NK-92 treated with Interleukin-12 subunit alpha and Interleukin-12 subunit beta, amount 100 ng/mL, for 24 hours (cell line): Measurements from ENCODE around the gene AKT1S1.

Experiments
- DNase-seq: peaks from one replicate; lab custom pipeline; 2025; lab: John Stamatoyannopoulos, UW

Gene AKT1S1

DNA sequence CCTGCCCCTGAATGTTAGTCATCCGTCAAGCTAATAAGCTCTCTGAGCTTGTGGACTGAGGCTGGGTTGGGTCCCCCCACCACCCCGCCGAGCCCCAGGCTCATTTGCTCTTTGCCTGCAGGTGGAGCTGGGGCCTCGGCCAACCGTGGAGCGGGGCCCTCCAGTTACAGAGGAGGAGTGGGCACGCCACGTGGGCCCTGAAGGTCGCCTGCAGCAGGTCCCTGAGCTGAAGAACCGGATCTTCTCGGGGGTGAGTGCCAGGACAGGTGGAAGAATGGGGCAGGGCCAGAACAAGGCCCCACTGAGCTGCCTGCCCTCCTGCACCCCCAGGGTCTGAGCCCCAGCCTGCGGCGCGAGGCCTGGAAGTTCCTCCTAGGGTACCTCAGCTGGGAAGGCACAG is 5.5 kb upstream of the AKT1S1 start:
- DNase-seq: no peak

DNA sequence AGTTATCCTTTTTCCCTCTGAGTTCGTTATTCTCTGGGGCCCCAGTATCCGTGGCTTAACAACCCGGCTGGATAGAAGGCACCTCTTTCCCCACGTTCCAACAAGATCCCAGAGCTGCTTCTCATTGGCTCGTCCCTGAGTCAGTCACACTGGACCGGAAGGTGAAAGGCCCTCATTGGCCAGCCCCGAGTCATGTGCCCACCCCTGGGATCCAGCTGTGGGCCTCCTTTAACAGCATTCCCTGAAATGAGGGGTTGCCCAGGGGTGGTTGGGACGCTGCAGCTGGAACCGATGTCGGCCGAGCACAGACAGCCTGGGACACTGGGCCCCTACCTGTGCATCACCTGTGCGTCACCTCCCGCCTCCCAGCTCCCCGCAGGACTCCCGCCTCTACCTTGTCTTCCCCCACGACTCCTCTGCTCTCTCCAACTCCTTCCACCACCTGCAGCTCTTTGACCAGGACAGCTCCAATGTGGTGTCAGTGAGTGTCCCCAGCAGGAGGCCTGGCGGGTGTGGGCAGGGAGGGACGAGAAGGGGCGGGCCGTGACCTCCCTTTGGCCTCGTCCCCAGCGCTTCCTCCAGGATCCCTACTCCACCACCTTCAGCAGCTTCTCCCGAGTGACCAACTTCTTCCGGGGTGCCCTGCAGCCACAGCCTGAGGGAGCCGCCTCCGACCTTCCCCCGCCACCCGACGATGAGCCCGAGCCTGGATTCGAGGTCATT is 4.7 kb upstream of the AKT1S1 start:
- no peak for DNase-seq

DNA sequence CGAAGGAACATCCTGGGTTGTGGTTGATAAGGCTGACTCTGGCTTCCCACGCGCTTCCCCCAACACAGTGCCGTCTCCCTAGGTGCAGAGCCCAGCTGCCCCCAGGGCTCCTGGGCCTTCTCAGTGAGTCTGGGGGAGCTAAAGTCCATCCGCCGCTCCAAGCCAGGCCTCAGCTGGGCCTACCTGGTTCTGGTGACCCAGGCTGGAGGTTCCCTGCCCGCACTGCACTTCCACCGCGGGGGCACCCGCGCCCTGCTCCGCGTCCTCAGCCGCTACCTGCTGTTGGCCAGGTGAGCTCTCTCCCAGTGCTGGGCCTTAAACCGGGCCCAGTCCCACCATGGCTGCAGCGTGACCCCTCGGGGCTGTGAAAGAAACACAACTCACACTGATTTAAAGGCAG is 4.0 kb upstream of the AKT1S1 start:
- DNase-seq: no peak

DNA sequence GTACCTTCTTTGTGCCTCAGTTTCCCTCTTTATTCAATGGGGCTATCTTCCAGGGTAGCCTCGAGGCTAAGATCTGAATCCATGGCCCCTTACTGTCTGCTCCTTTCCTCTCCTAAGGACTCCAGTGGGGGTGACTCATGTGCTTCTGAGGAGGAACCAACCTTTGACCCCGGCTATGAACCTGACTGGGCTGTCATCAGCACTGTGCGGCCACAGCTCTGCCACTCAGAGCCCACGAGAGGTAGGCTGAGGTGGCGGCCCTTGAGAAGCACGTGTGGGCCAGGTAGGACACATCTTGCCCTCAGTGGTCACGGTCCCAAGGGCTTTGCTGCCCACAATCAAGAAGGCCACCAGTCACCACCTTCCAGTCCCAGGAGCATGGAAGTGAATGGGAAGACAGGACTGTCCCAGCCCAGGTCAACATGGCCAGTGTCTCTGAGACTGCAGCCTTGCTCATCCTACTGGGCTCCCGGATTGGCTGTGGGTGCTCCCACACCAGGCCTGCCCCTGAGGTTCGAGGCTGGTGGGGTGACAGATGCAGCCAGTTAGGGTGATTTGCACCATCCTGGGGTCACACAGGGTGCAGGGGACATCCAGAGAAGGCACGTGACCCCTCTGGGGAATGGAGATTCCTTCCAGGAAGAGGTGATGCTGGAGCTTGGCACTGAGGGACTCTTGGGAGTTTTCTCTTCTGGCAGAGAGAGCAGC is 3.2 kb upstream of the AKT1S1 start:
- no peak for DNase-seq

DNA sequence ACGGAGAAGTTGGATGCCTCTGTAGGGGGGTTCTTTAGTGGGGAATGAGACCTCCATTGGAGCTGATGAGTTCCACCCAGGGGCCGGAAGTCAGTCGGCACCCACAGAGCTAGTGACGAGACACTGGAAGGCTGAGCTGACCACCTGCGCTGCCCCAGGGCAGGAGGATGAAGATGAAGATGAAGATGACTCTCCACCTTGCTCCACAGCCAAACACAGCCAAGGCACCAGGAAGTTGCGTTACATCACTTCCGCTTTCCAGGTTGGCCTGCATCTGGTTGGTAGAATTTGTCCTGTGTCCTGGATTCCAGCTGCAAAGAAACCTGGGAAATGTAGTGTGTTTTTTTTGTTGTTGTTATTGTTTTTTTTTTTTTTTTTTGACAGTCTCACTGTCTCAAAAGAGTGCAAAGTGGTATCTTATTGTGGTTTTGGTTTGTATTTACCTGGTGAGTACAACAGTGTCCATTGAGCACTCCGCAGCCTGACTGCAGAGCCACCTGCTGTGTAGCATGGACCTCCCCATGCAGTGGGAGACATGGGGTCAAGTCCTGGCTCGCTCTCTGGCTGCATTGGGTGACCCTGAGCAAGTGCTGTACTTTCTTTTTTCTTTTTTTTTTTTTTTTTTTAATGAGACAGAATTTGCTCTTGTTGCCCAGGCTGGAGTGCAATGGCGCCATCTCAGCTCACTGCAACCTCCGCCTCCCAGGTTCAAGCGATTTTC is 2.2 kb upstream of the AKT1S1 start:
- DNase-seq: no peak

DNA sequence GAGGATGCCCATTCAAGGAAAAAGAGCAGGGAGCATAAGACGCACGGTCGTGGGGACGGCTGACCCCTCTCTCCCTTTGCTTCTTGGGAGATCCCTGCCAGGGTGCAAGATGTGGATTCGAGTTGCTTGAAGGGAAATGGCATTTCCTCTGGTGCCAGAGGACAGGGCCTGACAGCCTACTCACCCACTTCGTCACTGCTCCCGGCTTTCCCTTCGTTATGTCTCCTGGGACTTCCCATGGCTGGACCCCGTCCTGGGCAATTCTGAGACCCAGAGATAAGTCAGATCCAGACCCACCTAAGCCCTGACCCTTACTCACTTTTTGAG is 1.6 kb upstream of the AKT1S1 start:
- no peak for DNase-seq

DNA sequence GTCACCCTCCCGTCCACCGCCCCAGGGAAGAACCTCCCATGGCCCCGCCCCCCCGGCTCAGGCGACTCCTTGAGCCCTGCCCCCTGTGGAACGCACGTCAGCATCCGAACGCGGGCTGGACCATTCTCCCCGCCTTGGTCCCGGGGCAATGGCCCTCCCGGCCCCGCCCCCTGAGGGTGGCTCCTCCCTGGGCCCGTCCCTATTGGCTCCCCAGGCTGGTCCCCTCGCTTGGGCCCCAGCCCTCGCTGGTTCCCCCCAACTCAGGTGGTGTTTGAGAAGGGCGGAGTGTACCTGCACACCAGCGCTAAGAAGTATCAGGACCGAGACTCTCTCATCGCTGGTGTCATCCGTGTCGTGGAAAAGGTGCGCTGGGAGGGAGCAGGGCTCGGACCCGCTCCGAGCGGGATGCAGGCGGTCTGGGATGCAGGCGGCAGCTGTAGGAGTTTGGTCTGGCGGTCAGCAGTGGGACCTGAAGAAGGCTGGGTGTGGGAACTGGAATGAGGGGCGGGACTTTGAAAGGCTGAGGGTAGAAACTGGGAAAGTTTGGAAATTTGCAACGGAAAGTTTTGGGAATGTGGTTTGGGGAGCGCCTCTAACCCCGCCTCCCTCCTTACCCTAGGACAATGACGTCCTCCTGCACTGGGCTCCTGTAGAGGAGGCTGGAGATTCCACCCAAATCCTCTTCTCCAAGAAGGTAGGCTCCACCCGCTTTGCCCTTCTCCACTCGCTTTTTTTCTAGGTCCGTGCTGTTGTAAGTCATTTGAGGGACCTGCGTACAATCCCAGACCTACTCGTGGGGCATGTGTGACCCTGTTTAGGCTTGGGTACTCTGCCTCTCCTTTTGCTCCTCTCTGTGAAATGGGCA is 956 bp upstream of the AKT1S1 start:
- peak; percentile 98 for DNase-seq

DNA sequence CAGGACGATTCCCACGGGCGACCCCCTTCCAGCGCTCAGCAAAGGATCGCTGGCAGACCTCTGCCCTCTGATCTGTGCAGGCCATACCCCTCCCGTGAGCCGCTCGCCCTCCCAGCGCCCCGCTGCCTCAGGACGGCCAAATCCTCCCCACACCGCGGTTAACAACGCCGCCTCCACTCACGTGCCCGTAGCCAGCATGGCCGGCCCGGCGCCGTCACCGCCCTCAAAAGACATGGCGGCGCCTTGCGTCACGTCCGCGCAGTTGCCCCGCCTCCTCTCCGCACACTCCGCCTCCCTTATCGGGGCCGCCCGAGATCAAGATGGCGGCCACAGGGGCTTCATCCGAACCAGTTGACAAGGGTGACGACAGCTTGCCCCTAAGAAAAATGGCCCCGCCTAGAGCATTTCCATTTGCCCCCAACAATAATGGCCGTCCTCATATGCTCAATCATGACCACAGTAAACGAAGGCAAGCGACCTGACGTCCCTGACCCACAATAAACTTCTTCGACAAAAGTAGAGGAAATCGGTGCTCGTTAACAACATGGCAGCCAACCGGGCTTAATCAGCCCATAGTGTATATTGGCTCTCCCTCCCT is 634 bp downstream of the AKT1S1 start:
- DNase-seq: peak; percentile 96

DNA sequence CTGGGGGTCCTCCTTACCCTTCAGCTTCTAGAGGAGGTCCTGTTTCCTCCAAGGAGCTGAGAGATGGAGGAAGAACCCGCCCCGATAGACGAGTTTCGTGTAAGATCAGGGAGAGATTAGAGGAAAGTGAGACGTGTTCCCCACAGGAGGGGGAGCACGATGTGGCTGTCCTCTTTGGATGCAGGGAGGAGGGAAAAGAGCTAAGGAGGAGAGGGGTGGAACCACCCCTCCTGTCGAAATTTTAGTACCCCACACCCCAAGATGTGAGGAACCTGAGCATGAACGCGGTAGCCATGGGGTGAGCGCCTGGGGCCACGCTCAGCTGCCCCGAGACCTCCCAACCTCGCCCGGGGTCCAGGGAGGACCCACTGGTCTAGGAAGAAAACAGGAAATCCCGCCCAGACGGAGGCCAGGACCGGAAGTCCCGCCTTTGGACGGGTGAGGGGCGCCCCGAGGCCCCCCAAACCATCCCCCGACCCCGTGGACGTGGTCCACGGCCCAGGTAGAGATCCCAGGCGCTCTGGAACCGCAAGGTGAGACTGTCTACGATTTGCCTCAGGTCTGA is 1.2 kb downstream of the AKT1S1 start:
- peak; percentile 59 for DNase-seq

DNA sequence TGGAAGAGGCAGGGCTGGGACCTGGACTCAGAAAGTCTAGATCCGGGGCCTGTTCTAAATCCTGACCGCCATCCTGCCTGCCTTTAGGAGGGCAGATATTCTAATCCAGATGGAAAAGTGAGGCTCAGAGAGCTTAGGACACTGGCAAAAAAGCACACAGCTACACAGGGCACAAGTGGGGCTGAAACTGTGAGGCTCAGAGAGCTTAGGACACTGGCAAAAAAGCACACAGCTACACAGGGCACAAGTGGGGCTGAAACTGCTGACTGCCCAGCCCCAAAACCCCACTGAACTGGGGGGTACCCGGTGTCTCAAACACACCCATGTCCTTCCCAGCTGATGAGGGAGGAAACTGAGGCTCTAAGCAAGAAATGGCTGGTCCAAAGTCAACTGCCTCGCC is 2.0 kb downstream of the AKT1S1 start:
- DNase-seq: no peak

DNA sequence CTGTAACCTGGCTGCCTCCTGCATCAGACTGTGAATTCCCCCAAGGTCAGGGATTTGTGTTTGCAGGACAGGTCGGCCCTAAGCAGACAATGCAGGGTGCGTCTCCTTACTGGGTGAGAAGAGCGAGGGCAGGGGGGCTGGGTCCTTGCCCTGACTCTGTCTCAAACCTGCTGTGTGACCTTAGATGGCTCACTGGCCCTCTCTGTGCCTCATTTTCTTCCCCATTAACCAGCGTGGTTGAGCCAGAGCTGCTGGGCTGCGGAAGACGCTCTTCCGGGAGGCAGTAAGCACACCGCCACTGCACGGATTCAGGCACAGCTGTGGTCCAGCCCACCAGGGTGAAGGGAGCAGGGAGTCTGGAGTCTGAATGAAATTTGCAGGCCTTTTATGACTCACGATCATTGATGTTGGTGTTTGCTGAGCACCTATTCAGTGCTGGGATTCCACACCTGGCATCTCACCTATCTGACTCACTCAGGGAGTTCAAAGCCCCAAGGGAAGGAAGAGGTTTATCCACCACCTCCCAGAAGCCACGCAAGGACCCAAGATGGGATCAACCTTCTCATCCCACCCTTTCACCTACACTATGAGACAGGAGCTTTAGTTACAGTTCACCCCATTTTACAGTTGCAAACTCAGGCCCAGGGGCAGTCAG is 2.5 kb downstream of the AKT1S1 start:
- no peak for DNase-seq

DNA sequence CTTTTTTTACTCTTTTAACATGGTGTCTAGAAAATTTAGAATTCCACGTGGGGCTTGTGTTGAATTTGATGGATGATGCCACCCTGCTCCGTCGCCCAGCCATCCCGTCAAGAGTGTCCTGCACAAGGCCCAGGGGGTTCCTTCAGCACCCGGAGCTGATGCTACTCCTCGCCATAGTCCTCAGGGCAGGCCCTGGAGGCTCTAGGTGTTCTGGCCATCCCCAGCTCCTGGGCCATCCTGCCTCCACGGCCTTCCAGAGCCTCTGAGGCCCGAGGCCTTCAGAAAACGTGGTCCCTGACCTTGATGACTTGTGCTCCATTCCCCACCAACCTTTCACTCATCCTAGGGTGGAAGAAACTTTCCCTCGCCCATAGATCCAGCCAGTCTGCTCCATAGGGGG is 3.3 kb downstream of the AKT1S1 start:
- DNase-seq: no peak

DNA sequence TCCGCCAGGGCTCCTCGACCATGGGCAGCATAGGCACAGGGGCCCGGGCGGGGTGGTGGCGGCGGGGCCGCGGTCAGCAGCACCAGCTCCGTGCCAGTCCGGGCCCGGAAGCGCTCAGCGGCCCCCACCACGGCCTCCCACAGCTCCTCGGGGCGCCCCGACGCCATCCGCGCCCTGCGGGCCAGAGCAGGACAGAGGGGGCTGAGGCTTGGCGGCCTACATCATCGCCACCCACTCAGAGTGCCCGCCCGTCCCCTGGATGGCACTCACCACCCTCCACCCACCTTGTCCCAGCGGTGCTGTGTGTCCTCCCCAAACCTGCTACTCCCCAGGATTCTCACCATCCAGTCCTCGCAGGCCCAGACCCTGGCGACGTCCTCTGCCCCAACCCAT is 4.0 kb downstream of the AKT1S1 start:
- DNase-seq: no peak

DNA sequence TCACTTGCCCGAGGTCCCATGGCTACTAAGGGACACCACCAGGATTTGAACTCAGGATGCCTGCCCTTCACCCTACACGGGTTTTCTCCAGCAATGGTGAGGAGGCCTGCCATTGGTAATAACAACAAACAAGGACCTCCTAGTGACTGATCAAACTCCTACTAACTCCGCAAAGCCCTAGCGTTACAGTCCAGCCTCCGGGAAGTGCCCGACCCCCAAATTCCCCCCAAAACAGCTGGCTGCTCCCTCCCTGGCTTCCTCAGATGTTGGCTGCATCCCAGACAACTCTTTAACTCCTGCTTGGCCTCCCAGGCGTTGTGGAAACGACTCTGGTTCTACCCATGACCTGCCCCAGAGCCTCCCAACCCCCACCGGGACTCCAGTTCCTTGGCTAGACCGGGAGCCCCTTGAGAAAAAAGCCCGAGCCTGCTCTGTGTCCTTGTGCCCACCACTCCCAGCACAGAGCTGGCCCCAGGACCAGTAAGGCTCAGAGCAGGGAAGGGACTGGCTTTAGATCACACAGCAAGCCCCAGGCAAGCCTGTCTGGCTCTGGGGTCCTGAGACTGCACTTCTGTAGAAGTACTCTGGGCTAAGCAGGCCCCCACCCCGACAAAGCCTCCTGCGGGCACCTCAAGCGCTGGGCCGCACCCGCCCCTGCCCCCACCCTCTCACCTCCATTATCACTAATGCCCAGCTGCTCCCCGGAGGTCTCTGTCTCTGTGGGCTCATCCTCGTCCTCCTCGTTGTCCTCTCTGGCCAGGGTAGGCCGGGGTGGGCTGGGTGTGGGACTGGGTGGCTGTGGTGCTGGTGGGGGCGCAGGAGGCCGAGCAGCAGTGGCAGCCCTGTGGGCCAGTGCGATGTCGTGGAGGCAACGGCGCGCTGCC is 4.7 kb downstream of the AKT1S1 start:
- DNase-seq: no peak

DNA sequence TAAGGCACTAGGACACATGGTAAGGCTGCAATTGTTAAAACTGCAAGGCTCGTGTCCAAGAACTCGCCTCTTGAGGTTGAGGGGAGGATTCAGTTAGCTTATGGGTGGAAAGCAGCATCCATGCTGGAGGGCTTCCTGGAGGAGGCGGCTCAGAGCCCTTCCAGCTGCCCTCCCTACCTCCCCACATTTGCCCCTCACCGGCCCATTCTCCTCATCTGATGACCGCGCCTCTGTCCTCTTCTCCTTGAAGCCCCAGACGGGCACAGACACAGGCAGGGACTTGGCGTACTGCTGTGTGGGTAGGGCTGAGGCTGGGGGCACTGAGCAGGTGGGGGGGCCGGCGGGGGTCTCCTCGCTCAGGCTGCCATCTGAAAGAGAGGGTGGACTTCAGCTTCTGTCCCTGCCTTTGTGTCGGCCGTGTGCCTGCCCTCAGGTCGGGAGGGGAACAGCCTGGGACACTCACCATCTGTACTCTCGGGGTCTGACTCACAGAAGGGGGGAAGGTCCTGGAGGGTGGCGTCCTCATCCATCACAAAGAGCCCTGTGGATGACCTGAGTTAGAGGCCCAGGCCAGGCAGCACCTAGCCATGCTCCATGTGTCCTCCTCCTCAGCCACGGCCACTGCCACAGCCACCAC is 5.7 kb downstream of the AKT1S1 start:
- DNase-seq: no peak

DNA sequence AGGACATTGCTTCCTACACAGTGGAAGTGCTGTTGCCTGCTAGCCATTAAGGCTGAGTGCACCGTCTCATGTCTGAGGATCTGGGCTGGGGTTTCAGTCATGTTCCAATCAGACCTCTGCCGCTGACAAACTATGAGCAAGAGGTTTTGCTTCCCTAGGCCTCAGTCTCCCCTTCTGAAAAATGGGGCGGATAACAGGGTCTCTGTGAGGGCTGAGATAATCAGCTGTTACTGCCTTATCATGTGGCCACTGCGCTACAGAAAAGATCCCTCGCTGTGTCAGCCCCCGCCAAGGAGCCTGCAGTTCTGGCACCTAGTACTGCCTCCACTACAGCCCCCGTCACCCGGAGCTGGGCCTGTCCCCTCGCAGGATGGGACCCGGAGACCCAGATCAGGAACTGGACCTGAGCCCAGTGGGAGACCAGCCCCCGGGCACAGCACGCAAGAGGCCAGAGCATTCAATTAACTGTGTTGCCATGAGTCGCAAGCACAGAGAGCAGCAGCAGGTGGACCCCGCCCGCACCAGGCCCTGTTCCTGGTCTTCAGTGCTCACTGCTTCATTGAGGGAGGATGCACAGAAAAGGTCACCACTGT is 6.8 kb downstream of the AKT1S1 start:
- DNase-seq: no peak

DNA sequence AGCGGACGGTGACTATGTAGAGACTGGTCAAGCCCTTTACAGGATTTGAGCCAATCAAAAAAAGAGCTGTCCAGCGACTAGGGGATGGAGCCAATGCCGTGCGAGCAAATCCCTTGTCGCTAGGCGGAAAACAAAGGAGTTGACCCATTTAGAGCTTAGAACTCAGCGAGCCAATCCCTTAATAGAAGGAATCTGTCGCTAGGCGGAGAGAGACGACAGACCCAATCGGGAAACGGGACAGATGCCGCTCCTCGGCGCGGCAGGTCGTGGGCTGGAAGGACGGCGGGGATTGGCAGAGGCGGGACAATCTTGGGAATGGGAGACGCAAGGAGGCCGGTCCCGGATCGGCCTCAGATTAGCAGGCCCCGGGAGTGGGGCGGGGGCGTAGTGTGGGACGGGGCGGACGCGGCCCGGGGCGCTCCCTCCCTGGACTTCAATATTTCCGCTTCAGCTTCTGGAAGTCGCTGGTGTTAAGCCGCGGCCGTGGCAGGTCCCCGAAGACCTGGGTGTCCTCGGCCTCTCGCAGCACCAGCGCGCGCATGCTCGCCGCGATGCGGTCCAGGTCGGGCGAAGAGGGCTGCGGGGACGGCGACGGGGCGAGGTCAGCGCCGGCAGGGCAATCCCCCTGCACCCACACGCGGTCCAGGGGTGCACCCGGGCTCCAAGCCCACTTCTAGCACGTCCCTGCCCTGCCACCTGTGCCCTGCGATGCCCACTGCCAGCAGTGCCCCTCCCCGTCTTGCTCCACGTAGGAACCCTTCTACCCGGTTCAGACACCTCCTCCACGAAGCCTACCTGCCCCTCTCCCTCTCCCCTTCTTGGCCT is 7.5 kb downstream of the AKT1S1 start:
- peak; percentile 92 for DNase-seq

DNA sequence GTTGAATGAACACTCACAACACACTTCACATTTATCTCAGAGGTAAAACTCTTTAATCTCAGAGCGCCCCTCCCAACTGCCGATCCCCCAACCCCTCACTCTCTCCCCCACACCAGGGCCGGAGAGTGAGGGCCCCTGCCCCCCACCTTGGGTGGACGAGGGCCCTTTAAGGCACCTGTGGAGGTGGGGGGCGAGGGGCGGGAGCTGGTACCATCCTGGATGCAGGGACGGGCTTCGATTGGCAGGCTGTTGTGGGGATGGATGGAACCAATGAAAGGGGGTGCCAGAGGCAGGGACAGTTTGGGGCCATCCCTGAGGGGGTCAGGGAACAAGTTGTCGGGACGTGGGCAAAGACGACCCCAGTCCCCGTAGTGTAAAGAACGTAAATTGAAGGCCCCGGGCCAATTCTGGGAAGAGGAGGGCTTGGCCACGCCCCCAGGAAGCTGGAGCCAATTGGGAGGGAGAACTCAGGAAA is 8.1 kb downstream of the AKT1S1 start:
- DNase-seq: no peak
